ENCODE measurements around the gene ARSG. TPM values are rescaled to one million over a fixed set of nuclear protein-coding genes. Genes with fewer than 3 reads are reported as not detected.
A peak's percentile ranks its signal among the peaks of the same experiment; 100 is the strongest.

Gene ARSG
- total and polyA plus RNA-seq, 2 of the 13 experiments (the other 11 are each of a cell fraction or from before 2014, with no cell fraction given) = 3.7 to 15.2 TPM

DNA sequence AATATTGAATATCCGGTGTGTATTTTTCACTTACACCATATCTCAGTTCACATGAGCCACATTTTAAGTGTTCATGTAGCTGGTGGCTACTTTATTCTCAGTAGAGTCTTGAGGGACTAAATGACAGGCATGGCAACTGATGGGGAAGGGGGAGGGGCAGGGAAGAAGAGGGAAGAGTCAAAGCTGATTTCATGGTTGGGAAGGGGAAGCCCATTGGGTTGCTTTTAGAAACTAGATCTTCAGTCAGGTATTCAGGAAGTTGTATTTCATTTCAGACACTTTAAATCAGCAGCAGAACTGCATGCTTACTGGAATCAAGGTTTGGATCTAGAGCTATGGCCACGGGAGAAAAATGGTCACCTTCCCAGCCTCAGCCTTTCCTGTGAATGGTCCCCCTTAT is 168.9 kb downstream of the ARSG start:
- CTCF ChIA-PET (ENCODE audit: low intra/inter-chr PET ratio, low total read pairs) = interaction anchor here (0.9 kb wide), 1 partner anchor 24 kb away, joined by 3 read pairs; no protein-coding TSS in a partner anchor

DNA sequence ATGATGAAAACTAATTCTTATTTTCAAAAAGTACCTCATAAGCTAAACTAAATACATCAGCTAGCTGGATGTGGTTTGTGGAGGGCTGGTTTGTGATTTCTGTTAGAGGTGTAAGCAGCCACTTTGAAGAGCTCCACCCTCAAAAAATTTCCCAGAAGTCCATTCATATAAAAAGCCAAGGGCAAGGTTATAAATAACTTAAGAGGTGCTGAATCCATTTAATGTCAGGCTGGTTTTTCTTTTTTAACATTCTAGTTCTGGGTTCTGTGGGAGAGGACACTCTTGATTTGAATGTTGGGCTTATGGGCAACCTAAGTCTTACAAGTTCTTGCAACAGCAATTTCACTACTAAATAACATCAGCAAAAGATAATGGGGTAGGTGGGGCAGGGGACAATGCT is 169.4 kb downstream of the ARSG start:
- H3K27ac ChIP-seq (ENCODE audit: extremely low read length, insufficient read depth, low read length) = no peak overlapping the region
- ChIA-PET CTCF (ENCODE audit: low intra/inter-chr PET ratio, low total read pairs) (interaction anchor here (0.9 kb wide), 1 partner anchor 24 kb away, joined by 3 read pairs; no protein-coding TSS in a partner anchor), POLR2A (interaction anchor here (0.6 kb wide), 1 partner anchor 379 kb away, joined by 3 read pairs; no protein-coding TSS in a partner anchor)
- H4K20me1 ChIP-seq (ENCODE audit: insufficient read depth, low read length) = no peaks in the 10 kb centered on the region
- ATAC-seq (no peak), FAIRE-seq (no peak), DNase-seq (ENCODE audit: low spot score) (no peak)
- no peak overlapping the region for H2AFZ ChIP-seq (ENCODE audit: low read length)
- H3K27me3 ChIP-seq (ENCODE audit: control insufficient read depth in 1 of 2, insufficient read depth in 2 of 2, low read length in 2 of 2) = no peaks in the 10 kb centered on the region
- H3K4me3 ChIP-seq (replicated peaks in 1 of 3; ENCODE audit: insufficient read depth in 1 of 3, low read depth in 2 of 3, low read length in 3 of 3) = no peak overlapping the region
- BruUV-seq (replicated peaks) = no TSS peak
- H3K9me3 ChIP-seq (ENCODE audit: low read length) = no peaks in the 10 kb centered on the region
- in situ Hi-C loops (cut with HindIII; ENCODE audit: extremely low pct_ligation_motif_present, low pct_unique_long_range_greater_than_20kb) (loop anchor here (5.0 kb wide), 1 partner anchor 288 kb away; no protein-coding TSS in a partner anchor), intact Hi-C loops (cut with micrococcal nuclease; ENCODE audit: unreplicated experiment) (no loop called here)
- H3K36me3 ChIP-seq (replicated peaks in 1 of 2; ENCODE audit: control insufficient read depth in 1 of 2, insufficient read depth in 2 of 2, low read length in 2 of 2) = no peaks in the 10 kb centered on the region
- peaks cover 4% of the 10 kb centered on the region for H3K79me2 ChIP-seq (ENCODE audit: insufficient read depth, low read length)
- no peak for TF ChIP-seq KLF13 (CRISPR knock-in tag; IDR thresholded peaks at IDR 0.05)
- TF ChIP-seq DRAP1 (CRISPR knock-in tag; IDR thresholded peaks at IDR 0.05) = no peak
- TF ChIP-seq, protein P1, sequence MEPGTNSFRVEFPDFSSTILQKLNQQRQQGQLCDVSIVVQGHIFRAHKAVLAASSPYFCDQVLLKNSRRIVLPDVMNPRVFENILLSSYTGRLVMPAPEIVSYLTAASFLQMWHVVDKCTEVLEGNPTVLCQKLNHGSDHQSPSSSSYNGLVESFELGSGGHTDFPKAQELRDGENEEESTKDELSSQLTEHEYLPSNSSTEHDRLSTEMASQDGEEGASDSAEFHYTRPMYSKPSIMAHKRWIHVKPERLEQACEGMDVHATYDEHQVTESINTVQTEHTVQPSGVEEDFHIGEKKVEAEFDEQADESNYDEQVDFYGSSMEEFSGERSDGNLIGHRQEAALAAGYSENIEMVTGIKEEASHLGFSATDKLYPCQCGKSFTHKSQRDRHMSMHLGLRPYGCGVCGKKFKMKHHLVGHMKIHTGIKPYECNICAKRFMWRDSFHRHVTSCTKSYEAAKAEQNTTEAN (CRISPR knock-in tag; conservative IDR thresholded peaks at IDR 0.05) = no peak
- TF ChIP-seq SNAI1 (CRISPR knock-in tag; IDR thresholded peaks at IDR 0.05; ENCODE audit: borderline replicate concordance) = no peak
- no peak for TF ChIP-seq MAZ (IDR thresholded peaks at IDR 0.05; ENCODE audit: borderline replicate concordance, low read depth, low read length)
- no peak for TF ChIP-seq MAZ (CRISPR knock-in tag; IDR thresholded peaks at IDR 0.05; ENCODE audit: low read depth)
- TF ChIP-seq GZF1 (CRISPR knock-in tag; IDR thresholded peaks at IDR 0.05) = no peak
- TF ChIP-seq, protein P2, sequence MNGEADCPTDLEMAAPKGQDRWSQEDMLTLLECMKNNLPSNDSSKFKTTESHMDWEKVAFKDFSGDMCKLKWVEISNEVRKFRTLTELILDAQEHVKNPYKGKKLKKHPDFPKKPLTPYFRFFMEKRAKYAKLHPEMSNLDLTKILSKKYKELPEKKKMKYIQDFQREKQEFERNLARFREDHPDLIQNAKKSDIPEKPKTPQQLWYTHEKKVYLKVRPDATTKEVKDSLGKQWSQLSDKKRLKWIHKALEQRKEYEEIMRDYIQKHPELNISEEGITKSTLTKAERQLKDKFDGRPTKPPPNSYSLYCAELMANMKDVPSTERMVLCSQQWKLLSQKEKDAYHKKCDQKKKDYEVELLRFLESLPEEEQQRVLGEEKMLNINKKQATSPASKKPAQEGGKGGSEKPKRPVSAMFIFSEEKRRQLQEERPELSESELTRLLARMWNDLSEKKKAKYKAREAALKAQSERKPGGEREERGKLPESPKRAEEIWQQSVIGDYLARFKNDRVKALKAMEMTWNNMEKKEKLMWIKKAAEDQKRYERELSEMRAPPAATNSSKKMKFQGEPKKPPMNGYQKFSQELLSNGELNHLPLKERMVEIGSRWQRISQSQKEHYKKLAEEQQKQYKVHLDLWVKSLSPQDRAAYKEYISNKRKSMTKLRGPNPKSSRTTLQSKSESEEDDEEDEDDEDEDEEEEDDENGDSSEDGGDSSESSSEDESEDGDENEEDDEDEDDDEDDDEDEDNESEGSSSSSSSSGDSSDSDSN (CRISPR knock-in tag; IDR thresholded peaks at IDR 0.05) = no peak
- no peak for TF ChIP-seq ZNF44 (CRISPR knock-in tag; IDR thresholded peaks at IDR 0.05)
- no peak for TF ChIP-seq HNRNPUL1 (IDR thresholded peaks at IDR 0.05; ENCODE audit: low read depth, low read length)
- no peak for TF ChIP-seq ZBTB8A (CRISPR knock-in tag; IDR thresholded peaks at IDR 0.05; ENCODE audit: borderline replicate concordance, low read depth)
- TF ChIP-seq ZNF570 (CRISPR knock-in tag; IDR thresholded peaks at IDR 0.05; ENCODE audit: borderline replicate concordance) = no peak
- no peak for TF ChIP-seq NFYC (CRISPR knock-in tag; IDR thresholded peaks at IDR 0.05)
- no peak overlapping the region for H3K9ac ChIP-seq (ENCODE audit: insufficient read depth, low read depth, low read length)
- peaks cover 66% of the 10 kb centered on the region for H3K4me1 ChIP-seq (ENCODE audit: insufficient read depth, low read length)
- no peak overlapping the region for H3K4me2 ChIP-seq (ENCODE audit: low read depth, low read length)

More for the DNA sequence above, 168.9 kb downstream of the ARSG start:
- TF ChIP-seq HNRNPK (IDR thresholded peaks at IDR 0.05; ENCODE audit: low read depth, low read length, poor library complexity, severe bottlenecking) = peak; percentile 31
- no peak for TF ChIP-seq ZNF879 (CRISPR knock-in tag; IDR thresholded peaks at IDR 0.05)
- TF ChIP-seq ZNF33B (CRISPR knock-in tag; IDR thresholded peaks at IDR 0.05) = no peak
- DNase-seq (ENCODE audit: low spot score) (no peak), FAIRE-seq (no peak), ATAC-seq (no peak)
- no peak overlapping the region for H3K27ac ChIP-seq (ENCODE audit: extremely low read length, insufficient read depth, low read length)
- H3K36me3 ChIP-seq (replicated peaks in 1 of 2; ENCODE audit: control insufficient read depth in 1 of 2, insufficient read depth in 2 of 2, low read length in 2 of 2) = no peaks in the 10 kb centered on the region
- H2AFZ ChIP-seq (ENCODE audit: low read length) = no peak overlapping the region
- POLR2A ChIA-PET = interaction anchor here (0.6 kb wide), 1 partner anchor 378 kb away, joined by 3 read pairs; no protein-coding TSS in a partner anchor
- in situ Hi-C loops (cut with HindIII; ENCODE audit: extremely low pct_ligation_motif_present, low pct_unique_long_range_greater_than_20kb) (loop anchor here (5.0 kb wide), 1 partner anchor 288 kb away; no protein-coding TSS in a partner anchor), intact Hi-C loops (cut with micrococcal nuclease; ENCODE audit: unreplicated experiment) (no loop called here)
- peaks cover 5% of the 10 kb centered on the region for H3K79me2 ChIP-seq (ENCODE audit: insufficient read depth, low read length)
- peaks cover 70% of the 10 kb centered on the region for H3K4me1 ChIP-seq (ENCODE audit: insufficient read depth, low read length)
- no peak overlapping the region for H3K9ac ChIP-seq (ENCODE audit: insufficient read depth, low read depth, low read length)
- 73% methylated on average over 2 of the region's 2 CpGs for WGBS (ENCODE audit: low lambda C conversion rate)
- no peaks in the 10 kb centered on the region for H4K20me1 ChIP-seq (ENCODE audit: insufficient read depth, low read length)
- H3K9me3 ChIP-seq (ENCODE audit: low read length) = no peaks in the 10 kb centered on the region
- no peak overlapping the region for H3K4me2 ChIP-seq (ENCODE audit: low read depth, low read length)
- no peak overlapping the region for H3K4me3 ChIP-seq (replicated peaks in 1 of 3; ENCODE audit: insufficient read depth in 1 of 3, low read depth in 2 of 3, low read length in 3 of 3)
- no peaks in the 10 kb centered on the region for H3K27me3 ChIP-seq (ENCODE audit: control insufficient read depth in 1 of 2, insufficient read depth in 2 of 2, low read length in 2 of 2)
- no TSS peak for BruUV-seq (replicated peaks)
